ENCODE data around the gene ADGRV1.

Gene ADGRV1

DNA sequence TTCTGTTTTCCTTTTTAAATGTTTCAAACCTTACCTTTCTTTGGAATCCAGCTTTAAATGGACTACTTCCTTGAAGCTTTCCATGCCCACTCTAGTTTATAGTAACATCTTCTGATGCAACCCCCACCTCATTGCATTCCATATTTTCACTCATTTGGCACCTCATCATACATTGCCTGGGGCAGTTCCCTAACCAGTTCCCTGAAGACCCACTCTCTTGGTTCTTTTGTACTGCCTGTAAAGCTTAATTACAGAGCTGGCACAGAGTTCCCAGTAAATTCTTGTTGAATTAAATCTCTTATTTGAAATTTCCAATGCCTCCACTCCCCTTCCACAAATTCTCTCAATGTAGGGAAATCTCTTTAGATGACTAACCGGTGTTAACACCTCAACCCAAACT, 567.3 kb downstream of the ADGRV1 start:
- no peak overlapping the region for H3K9ac ChIP-seq (ENCODE audit: insufficient read length, low read depth)
- H3K9me3 ChIP-seq (ENCODE audit: insufficient read depth, low read length): no peaks in the 10 kb centered on the region
- H3K27me3 ChIP-seq (ENCODE audit: insufficient read depth, insufficient read length): no peaks in the 10 kb centered on the region
- H3K4me3 ChIP-seq (ENCODE audit: insufficient read length, low read depth): no peak overlapping the region
- H3K36me3 ChIP-seq (ENCODE audit: insufficient read depth, insufficient read length, low read length): no peaks in the 10 kb centered on the region
- H3K4me1 ChIP-seq (ENCODE audit: insufficient read depth, insufficient read length): no peaks in the 10 kb centered on the region
- no peak for TF ChIP-seq ZNF274 (IDR thresholded peaks at IDR 0.05; ENCODE audit: low read depth, low read length)
- TF ChIP-seq YY1 (IDR thresholded peaks at IDR 0.05; ENCODE audit: insufficient read depth, insufficient read length): no peak
- no peak for TF ChIP-seq SUZ12 (IDR thresholded peaks at IDR 0.05; ENCODE audit: extremely low read depth, insufficient read depth, insufficient read length)
- no peak for DNase-seq (ENCODE audit: low read depth, low spot score)

DNA sequence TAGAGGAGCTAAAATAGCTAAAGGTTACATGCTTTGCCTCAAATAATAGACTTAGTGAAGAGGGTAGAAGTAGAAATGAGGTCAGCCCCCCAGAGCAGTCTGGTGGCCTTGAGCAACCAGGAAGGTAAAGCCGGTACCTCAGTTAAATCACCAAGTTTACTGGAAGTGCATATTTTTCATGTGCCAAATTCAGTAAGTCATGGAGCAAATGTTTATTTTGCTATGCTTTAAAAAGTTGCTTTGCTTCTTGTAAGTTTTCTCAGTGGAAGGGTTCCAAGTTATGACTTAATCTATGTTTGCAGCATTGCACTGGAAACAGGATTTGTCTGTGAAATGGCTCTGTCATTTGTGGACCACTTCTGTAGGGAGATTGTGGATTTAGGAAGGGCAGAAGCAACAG, 567.9 kb downstream of the ADGRV1 start:
- Histone ChIP-seq H3K4me3 (ENCODE audit: insufficient read length, low read depth) (no peak overlapping the region), H3K9ac (ENCODE audit: insufficient read length, low read depth) (no peak overlapping the region), H3K9me3 (ENCODE audit: insufficient read depth, low read length) (no peaks in the 10 kb centered on the region), H3K4me1 (ENCODE audit: insufficient read depth, insufficient read length) (no peaks in the 10 kb centered on the region), H3K36me3 (ENCODE audit: insufficient read depth, insufficient read length, low read length) (no peaks in the 10 kb centered on the region), H3K27me3 (ENCODE audit: insufficient read depth, insufficient read length) (no peaks in the 10 kb centered on the region)
- DNase-seq (ENCODE audit: low read depth, low spot score): no peak
- no peak for TF ChIP-seq ZNF274 (IDR thresholded peaks at IDR 0.05; ENCODE audit: low read depth, low read length)
- no peak for TF ChIP-seq SUZ12 (IDR thresholded peaks at IDR 0.05; ENCODE audit: extremely low read depth, insufficient read depth, insufficient read length)
- TF ChIP-seq YY1 (IDR thresholded peaks at IDR 0.05; ENCODE audit: insufficient read depth, insufficient read length): no peak

- Histone ChIP-seq H3K36me3 (ENCODE audit: insufficient read depth, insufficient read length, low read length) (no peaks in the 10 kb centered on the region), H3K4me3 (ENCODE audit: insufficient read length, low read depth) (no peak overlapping the region), H3K4me1 (ENCODE audit: insufficient read depth, insufficient read length) (no peaks in the 10 kb centered on the region), H3K9ac (ENCODE audit: insufficient read length, low read depth) (no peak overlapping the region), H3K9me3 (ENCODE audit: insufficient read depth, low read length) (no peaks in the 10 kb centered on the region), H3K27me3 (ENCODE audit: insufficient read depth, insufficient read length) (no peaks in the 10 kb centered on the region)
- DNase-seq (ENCODE audit: low read depth, low spot score): no peak
- TF ChIP-seq YY1 (IDR thresholded peaks at IDR 0.05; ENCODE audit: insufficient read depth, insufficient read length): no peak
- no peak for TF ChIP-seq SUZ12 (IDR thresholded peaks at IDR 0.05; ENCODE audit: extremely low read depth, insufficient read depth, insufficient read length)
- TF ChIP-seq ZNF274 (IDR thresholded peaks at IDR 0.05; ENCODE audit: low read depth, low read length): no peak
Measured at GRCh38 chr5:91126888-91127287, 568.3 kb downstream of the ADGRV1 start.

DNA sequence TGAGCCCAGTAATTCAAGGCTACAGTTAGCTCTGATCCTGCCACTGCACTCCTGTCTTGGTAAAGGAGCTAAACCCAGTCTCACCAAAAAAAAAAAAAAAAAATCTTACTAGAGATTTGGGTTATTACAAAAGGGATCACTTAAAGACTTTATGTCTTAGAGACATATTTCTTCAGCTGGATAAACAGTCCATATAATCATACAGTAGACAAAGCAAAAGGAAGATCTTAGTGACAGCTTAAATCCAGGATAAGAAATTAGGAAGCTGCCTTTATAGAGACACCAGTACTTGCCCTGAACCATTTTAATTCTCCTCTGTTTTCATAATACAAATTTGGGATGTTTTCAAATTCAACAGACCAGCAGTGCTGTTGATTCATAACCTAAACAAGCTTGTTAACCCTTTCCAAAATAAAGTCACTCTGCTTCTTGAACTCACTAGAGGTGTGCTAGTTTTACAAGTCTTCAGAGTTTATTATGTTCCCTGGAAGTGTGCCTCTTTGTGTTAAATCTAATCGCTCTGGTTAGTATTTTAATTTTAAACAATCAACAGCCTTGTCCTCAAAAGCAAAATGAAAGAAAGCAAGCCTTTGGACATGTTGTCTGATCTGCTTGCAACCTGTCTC, 569.0 kb downstream of the ADGRV1 start:
- no peak for TF ChIP-seq ZNF274 (IDR thresholded peaks at IDR 0.05; ENCODE audit: low read depth, low read length)
- Histone ChIP-seq H3K9ac (ENCODE audit: insufficient read length, low read depth) (no peak overlapping the region), H3K9me3 (ENCODE audit: insufficient read depth, low read length) (no peaks in the 10 kb centered on the region), H3K36me3 (ENCODE audit: insufficient read depth, insufficient read length, low read length) (no peaks in the 10 kb centered on the region), H3K4me1 (ENCODE audit: insufficient read depth, insufficient read length) (no peaks in the 10 kb centered on the region), H3K4me3 (ENCODE audit: insufficient read length, low read depth) (no peak overlapping the region), H3K27me3 (ENCODE audit: insufficient read depth, insufficient read length) (no peaks in the 10 kb centered on the region)
- DNase-seq (ENCODE audit: low read depth, low spot score): no peak

GRCh38 chr5:91128604-91129003, 570.0 kb downstream of the ADGRV1 start:
- no peak overlapping the region for H3K9ac ChIP-seq (ENCODE audit: insufficient read length, low read depth)
- H3K4me3 ChIP-seq (ENCODE audit: insufficient read length, low read depth): no peak overlapping the region
- H3K4me1 ChIP-seq (ENCODE audit: insufficient read depth, insufficient read length): no peaks in the 10 kb centered on the region
- H3K36me3 ChIP-seq (ENCODE audit: insufficient read depth, insufficient read length, low read length): no peaks in the 10 kb centered on the region
- no peaks in the 10 kb centered on the region for H3K27me3 ChIP-seq (ENCODE audit: insufficient read depth, insufficient read length)
- DNase-seq (ENCODE audit: low read depth, low spot score): no peak
- no peaks in the 10 kb centered on the region for H3K9me3 ChIP-seq (ENCODE audit: insufficient read depth, low read length)
- TF ChIP-seq ZNF274 (IDR thresholded peaks at IDR 0.05; ENCODE audit: low read depth, low read length) (no peak), SUZ12 (IDR thresholded peaks at IDR 0.05; ENCODE audit: extremely low read depth, insufficient read depth, insufficient read length) (no peak), YY1 (IDR thresholded peaks at IDR 0.05; ENCODE audit: insufficient read depth, insufficient read length) (no peak)

DNA sequence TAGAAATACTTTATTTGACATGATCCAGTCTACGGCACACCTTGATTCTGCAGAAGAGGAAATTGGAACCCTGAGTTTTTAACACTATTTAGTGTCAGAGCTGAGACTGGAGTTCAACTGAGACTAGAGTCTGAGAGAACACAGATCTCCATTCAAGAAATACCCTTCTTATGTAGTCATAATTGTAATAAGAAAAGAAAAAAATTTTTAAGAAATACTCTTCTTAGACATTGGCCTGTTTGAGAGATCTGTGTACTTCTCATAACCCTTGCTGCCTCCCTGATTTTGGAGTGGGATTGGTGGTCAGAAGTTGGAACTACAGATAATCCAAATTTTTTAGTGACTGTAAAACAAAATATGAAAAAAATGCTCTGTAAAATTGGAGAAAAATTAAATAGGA, 571.2 kb downstream of the ADGRV1 start:
- Histone ChIP-seq H3K9me3 (ENCODE audit: insufficient read depth, low read length) (no peaks in the 10 kb centered on the region), H3K36me3 (ENCODE audit: insufficient read depth, insufficient read length, low read length) (no peaks in the 10 kb centered on the region), H3K27me3 (ENCODE audit: insufficient read depth, insufficient read length) (no peaks in the 10 kb centered on the region), H3K4me3 (ENCODE audit: insufficient read length, low read depth) (no peak overlapping the region), H3K4me1 (ENCODE audit: insufficient read depth, insufficient read length) (no peaks in the 10 kb centered on the region), H3K9ac (ENCODE audit: insufficient read length, low read depth) (no peak overlapping the region)
- TF ChIP-seq ZNF274 (IDR thresholded peaks at IDR 0.05; ENCODE audit: low read depth, low read length) (no peak), YY1 (IDR thresholded peaks at IDR 0.05; ENCODE audit: insufficient read depth, insufficient read length) (no peak), SUZ12 (IDR thresholded peaks at IDR 0.05; ENCODE audit: extremely low read depth, insufficient read depth, insufficient read length) (no peak)
- DNase-seq (ENCODE audit: low read depth, low spot score): no peak

DNA sequence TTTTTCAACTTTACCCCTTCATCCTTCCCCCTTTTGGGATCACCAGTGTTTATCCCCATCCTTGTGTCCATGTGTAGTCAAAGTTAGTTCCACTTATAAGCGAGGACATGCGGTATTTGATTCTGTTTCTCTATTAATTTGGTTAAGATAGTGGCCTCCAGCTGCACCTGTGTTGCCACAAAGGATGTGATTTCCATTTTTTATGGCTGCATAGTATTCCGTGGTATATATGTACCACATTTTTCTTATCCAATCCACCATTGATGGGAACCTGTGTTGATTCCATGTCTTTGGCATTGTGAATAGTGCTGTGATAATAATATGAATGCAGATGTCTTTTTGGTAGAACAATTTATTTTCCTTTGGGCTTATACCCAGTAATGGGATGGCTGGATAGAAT, 572.2 kb downstream of the ADGRV1 start:
- Histone ChIP-seq H3K9me3 (ENCODE audit: insufficient read depth, low read length) (no peaks in the 10 kb centered on the region), H3K9ac (ENCODE audit: insufficient read length, low read depth) (no peak overlapping the region), H3K36me3 (ENCODE audit: insufficient read depth, insufficient read length, low read length) (no peaks in the 10 kb centered on the region), H3K27me3 (ENCODE audit: insufficient read depth, insufficient read length) (no peaks in the 10 kb centered on the region), H3K4me3 (ENCODE audit: insufficient read length, low read depth) (no peak overlapping the region), H3K4me1 (ENCODE audit: insufficient read depth, insufficient read length) (no peaks in the 10 kb centered on the region)
- DNase-seq (ENCODE audit: low read depth, low spot score): no peak
- TF ChIP-seq ZNF274 (IDR thresholded peaks at IDR 0.05; ENCODE audit: low read depth, low read length) (no peak), YY1 (IDR thresholded peaks at IDR 0.05; ENCODE audit: insufficient read depth, insufficient read length) (no peak), SUZ12 (IDR thresholded peaks at IDR 0.05; ENCODE audit: extremely low read depth, insufficient read depth, insufficient read length) (no peak)
